Natural killer cell (primary cell): ENCODE measurements around the gene PTPRQ. TPM values are rescaled to one million over a fixed set of nuclear protein-coding genes. Genes with fewer than 3 reads are reported as not detected.

ENCODE experiments used
- ATAC-seq, 3 donors: fragments of 150-1000 bp in 2 of 3; fragments of 200-7000 bp in 1 of 3; cut with Tn5 transposase; 1 replicate in 1 of 3; 2 replicates in 2 of 3; pipeline ENCODE4 v1.10.0; 2021; ENCODE audit warnings: mild to moderate bottlenecking in 2 of 3, moderate library complexity in 2 of 3
- DNase-seq, 2 donors: peaks; one replicate each; pipeline versions ENCODE4 v3.0.0 to v3.0.0-alpha.2; 2013 to 2021; ENCODE audit warnings: mixed read lengths in 1 of 2
- H3K27ac ChIP-seq: one replicate; pipeline ENCODE4 v1.5.1; 2013; ENCODE audit warnings: mild to moderate bottlenecking, low read length
- H3K27me3 ChIP-seq: one replicate; pipeline ENCODE4 v1.6.1; 2013; ENCODE audit warnings: low read length; ENCODE audit not compliant: control insufficient read depth, insufficient read depth
- H3K36me3 ChIP-seq: one replicate; pipeline ENCODE4 v1.6.1; 2013; ENCODE audit warnings: low read length; ENCODE audit not compliant: control insufficient read depth, insufficient read depth
- H3K4me1 ChIP-seq: one replicate; pipeline ENCODE4 v1.6.1; 2013; ENCODE audit warnings: low read length; ENCODE audit not compliant: control insufficient read depth, insufficient read depth
- H3K4me3 ChIP-seq: one replicate; pipeline ENCODE4 v1.5.1; 2013; ENCODE audit warnings: low read length
- H3K9me3 ChIP-seq: one replicate; pipeline ENCODE4 v1.6.1; 2013; ENCODE audit warnings: low read length; ENCODE audit not compliant: control insufficient read depth, insufficient read depth
- H3K27ac Mint-ChIP-seq, 2 donors: one replicate each; pipeline ENCODE4 v1.8.0; 2022; ENCODE audit warnings: mild to moderate bottlenecking in 2 of 2, mixed read lengths in 2 of 2, moderate library complexity in 1 of 2
- H3K27me3 Mint-ChIP-seq, 2 donors: one replicate each; pipeline ENCODE4 v1.8.0; 2022; ENCODE audit warnings: low read depth in 2 of 2, mixed read lengths in 2 of 2
- H3K36me3 Mint-ChIP-seq: one replicate; pipeline ENCODE4 v1.8.0; 2022; ENCODE audit warnings: mixed read lengths
- H3K4me1 Mint-ChIP-seq, 2 donors: one replicate each; pipeline ENCODE4 v1.8.0; 2022; ENCODE audit warnings: mixed read lengths in 2 of 2
- H3K4me3 Mint-ChIP-seq: one replicate; pipeline ENCODE4 v1.8.0; 2022; ENCODE audit warnings: mild to moderate bottlenecking, moderate library complexity, mixed read lengths
- H3K9me3 Mint-ChIP-seq, 2 donors: one replicate each; pipeline ENCODE4 v1.8.0; 2022; ENCODE audit warnings: mixed read lengths in 2 of 2
- CTCF ChIP-seq: fragments of 200-600 bp; IDR thresholded peaks from one replicate; pipeline ENCODE4 v1.8.0; 2022; ENCODE audit warnings: antibody characterized with exemption
- WGBS: methylation state at CpG from one replicate; pipeline ENCODE4 v1.1.7; 2013; ENCODE audit warnings: missing lambda C conversion rate; ENCODE audit not compliant: insufficient coverage; 5-methylcytosine and 5-hydroxymethylcytosine counted together
- intact Hi-C: fragments of 100-400 bp; cut with micrococcal nuclease; formaldehyde crosslinking; loops from one replicate; pipeline ENCODE4 v1.14.2; 2022
- total RNA-seq, 4 donors: library from RNA; stranded (reverse); fragments of 120-200 nt in 1 of 4; gene quantifications; one replicate each; pipeline versions ENCODE4 v1.2.3 to v1.2.4, GENCODE V29; 2013 to 2022

The PTPRQ gene
- total RNA-seq, 3 donors from 2014 or later (not counting 1 experiment from before 2014, with no cell fraction given) = not detected

GRCh38 chr12:80422550-80422949 is 21.5 kb upstream of the PTPRQ start:
- ATAC-seq = no peak
- no peak for DNase-seq
- 50% methylated on average over 1 of the region's 2 CpGs for WGBS
- H3K27me3 ChIP-seq = no peaks in the 10 kb centered on the region
- Mint-ChIP-seq H3K27me3 (no peaks in the 10 kb centered on the region), H3K9me3 (peaks cover 0 to 2% of the 10 kb centered on the region in 2 donors), H3K4me1 (no peaks in the 10 kb centered on the region), H3K4me3 (no peak overlapping the region), H3K36me3 (no peaks in the 10 kb centered on the region), H3K27ac (no peak overlapping the region)
- no peak for TF ChIP-seq CTCF
- no peaks in the 10 kb centered on the region for H3K9me3 ChIP-seq
- intact Hi-C loops = no loop called here
- no peaks in the 10 kb centered on the region for H3K4me1 ChIP-seq
- no peak overlapping the region for H3K27ac ChIP-seq
- H3K4me3 ChIP-seq = no peak overlapping the region
- H3K36me3 ChIP-seq = no peaks in the 10 kb centered on the region

DNA sequence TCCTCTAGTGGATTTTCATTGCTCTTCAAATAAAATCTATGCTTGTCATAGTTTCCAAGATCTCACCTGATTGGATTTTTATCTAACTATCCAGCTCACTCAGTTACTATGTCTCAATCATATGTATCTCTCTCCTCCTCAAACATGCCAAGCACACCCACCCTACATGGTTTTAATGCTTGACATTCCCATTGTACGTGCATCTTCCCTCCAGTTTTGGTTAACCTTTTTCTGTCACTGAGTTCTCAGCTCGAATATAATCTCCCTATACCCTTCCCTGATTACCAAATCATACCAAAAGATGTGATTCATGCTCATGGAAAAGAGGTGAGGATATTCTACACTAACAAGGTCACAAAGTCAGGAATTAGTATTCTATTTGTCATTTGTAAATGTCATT is 12.0 kb upstream of the PTPRQ start:
- intact Hi-C loops = no loop called here
- Histone ChIP-seq H3K27me3 (no peaks in the 10 kb centered on the region), H3K36me3 (no peaks in the 10 kb centered on the region), H3K9me3 (no peaks in the 10 kb centered on the region), H3K27ac (no peak overlapping the region), H3K4me1 (no peaks in the 10 kb centered on the region), H3K4me3 (no peak overlapping the region)
- WGBS = 89% methylated on average over 1 of the region's 2 CpGs
- Mint-ChIP-seq H3K4me3 (no peak overlapping the region), H3K4me1 (no peaks in the 10 kb centered on the region), H3K27me3 (no peaks in the 10 kb centered on the region), H3K36me3 (no peaks in the 10 kb centered on the region), H3K9me3 (peaks cover 0 to 2% of the 10 kb centered on the region in 2 donors), H3K27ac (no peak overlapping the region)
- ATAC-seq (no peak), DNase-seq (no peak)
- no peak for TF ChIP-seq CTCF

DNA sequence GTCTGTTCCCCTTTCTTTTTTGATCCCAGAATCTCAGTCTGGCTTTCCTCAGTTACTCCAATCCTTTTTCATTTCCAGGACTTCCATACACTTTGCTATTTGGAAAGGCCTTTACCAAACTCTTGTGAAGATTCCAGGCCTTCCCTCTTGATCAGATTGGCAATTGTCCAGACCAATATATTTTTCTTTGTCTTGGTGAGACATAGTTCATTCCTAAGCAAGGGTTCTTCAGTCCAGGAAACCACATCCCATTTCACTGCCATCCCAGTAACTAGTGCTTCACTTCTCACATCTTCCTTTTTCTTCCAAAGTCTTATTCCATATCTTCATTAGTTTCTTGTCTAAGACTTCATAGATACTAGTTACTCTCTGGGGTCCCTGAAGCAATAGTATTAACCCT is 2.1 kb upstream of the PTPRQ start:
- ATAC-seq (no peak), DNase-seq (no peak)
- Histone ChIP-seq H3K27me3 (no peaks in the 10 kb centered on the region), H3K4me3 (no peak overlapping the region), H3K4me1 (no peaks in the 10 kb centered on the region), H3K9me3 (no peaks in the 10 kb centered on the region), H3K36me3 (no peaks in the 10 kb centered on the region), H3K27ac (no peak overlapping the region)
- Mint-ChIP-seq H3K36me3 (no peaks in the 10 kb centered on the region), H3K9me3 (peaks cover 2 to 7% of the 10 kb centered on the region in 2 donors), H3K4me3 (no peak overlapping the region), H3K4me1 (no peaks in the 10 kb centered on the region), H3K27ac (no peak overlapping the region), H3K27me3 (no peaks in the 10 kb centered on the region)
- intact Hi-C loops = no loop called here
- no peak for TF ChIP-seq CTCF

DNA sequence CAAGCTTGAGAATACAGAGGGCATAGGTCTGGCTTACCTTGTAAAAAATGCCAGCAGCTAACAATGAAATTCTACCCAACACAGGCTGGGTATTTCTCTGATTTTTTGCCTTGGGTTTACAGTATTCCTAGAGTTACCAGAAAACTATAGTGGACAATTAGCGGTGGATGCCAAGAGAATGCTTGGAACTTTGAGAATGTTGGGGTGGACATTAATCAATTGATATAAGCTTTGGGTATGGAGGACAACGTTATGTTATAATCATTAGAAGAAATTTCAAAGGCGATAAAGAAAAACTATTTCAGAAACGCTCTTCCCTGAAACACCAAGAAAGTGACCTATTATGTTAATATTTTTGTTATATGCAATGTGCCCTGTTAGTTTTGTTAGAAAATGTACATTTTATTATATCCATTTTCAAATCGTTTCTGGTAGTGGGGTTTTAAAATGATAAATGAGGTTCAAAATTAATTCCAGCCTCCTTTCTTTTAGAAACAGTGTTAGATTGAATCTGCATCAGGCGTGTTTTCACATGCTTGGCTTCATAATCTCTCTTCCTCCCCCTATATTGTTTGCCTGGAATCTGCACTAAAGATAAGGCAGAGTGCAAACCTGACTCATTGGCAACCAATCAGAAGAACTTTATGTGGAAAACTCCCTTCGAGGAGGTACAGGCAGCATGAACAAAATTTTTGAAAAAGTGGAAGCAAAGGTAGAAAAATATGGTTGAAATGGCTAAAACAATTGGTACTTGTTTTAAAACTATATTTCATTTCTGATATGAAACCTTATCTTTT is 1.4 kb upstream of the PTPRQ start:
- intact Hi-C loops = no loop called here
- no peak for DNase-seq
- no peaks in the 10 kb centered on the region for H3K9me3 ChIP-seq
- 82% methylated on average over 3 of the region's 7 CpGs for WGBS
- no peaks in the 10 kb centered on the region for H3K4me1 Mint-ChIP-seq
- no peak for TF ChIP-seq CTCF
- H3K4me1 ChIP-seq = no peaks in the 10 kb centered on the region
- no peaks in the 10 kb centered on the region for H3K36me3 ChIP-seq
- H3K9me3 Mint-ChIP-seq = peaks cover 3 to 11% of the 10 kb centered on the region in 2 donors
- H3K27ac ChIP-seq = no peak overlapping the region
- H3K27me3 Mint-ChIP-seq = no peaks in the 10 kb centered on the region
- no peak for ATAC-seq
- no peak overlapping the region for H3K4me3 Mint-ChIP-seq
- H3K27ac Mint-ChIP-seq = no peak overlapping the region
- no peaks in the 10 kb centered on the region for H3K36me3 Mint-ChIP-seq
- no peaks in the 10 kb centered on the region for H3K27me3 ChIP-seq
- H3K4me3 ChIP-seq = no peak overlapping the region
